Kidney capillary endothelial cell (primary cell): ENCODE data around the gene CMSS1.
A peak's percentile ranks its signal among the peaks of the same experiment; 100 is the strongest.

ENCODE experiments used
- DNase-seq: peaks from one replicate; pipeline ENCODE4 v3.0.0-alpha.2; 2018; ENCODE audit warnings: low spot score

Gene CMSS1

DNA sequence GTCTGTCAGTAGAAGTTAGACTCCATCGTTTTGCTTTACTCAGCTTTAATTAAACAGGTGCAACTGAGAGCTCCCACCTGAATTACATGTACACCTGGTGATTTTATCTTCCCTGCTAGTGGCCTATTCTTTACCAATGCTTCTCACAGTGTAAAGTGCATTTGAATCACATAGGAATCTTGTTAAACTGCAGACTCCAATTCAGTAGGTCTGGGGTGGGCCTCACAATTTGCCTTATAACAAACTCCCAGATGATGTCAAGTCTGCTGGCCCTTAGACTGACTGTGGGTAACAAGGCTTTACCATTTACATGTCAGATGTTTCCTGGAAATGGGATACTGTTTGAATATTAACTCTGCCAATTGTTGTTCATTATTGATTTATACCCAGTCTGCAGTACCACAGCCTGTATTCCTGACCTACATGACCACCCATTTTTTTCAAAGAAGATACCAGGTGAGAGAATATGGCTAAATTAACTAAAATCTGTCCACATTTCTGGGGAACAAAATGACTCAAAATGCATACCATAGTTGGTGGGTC is 37.2 kb downstream of the CMSS1 start:
- DNase-seq: no peak

- no peak for DNase-seq
These were observed 38.2 kb downstream of the CMSS1 start for GRCh38 chr3:99855900-99856299.

GRCh38 chr3:99856437-99857220 is 39.0 kb downstream of the CMSS1 start:
- DNase-seq: no peak

DNA sequence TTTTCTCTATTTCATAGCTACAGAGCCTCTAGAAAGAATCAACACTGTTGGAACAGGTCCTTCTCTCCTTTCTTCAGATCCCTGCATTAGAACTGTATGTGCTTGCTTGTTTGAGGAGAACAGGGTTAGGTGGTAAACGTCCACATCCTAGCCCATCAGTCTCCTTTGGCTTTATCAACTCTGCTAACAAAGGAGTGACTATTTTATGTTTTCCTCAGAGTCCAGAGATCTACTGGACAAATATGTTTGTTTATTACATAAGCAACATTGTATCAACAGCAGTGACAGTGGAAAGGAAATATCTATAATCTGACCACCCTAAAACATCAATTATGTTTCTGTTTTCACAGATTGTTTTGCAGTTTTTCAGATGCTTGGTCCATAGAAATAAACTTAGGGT is 39.6 kb downstream of the CMSS1 start:
- DNase-seq: no peak

GRCh38 chr3:99858469-99858868 is 40.8 kb downstream of the CMSS1 start:
- DNase-seq: no peak

DNA sequence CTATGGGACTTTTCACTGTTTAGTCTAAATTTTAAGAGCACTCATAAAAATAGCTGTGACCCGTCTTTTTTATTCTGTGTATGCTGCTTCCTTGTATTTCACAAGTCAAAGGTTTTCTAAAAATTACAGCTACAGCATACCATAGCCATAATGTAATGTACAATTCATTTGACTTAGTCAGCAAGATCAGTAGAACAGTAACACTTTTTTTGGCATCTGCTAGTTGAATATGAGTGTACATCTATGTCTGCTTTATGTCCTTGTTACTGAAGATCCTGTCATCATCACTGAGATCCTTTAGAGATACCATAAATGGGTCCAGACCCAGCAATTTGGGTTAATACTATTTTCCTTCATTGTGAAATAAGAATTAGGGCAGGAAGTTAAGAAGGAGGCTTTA is 42.2 kb downstream of the CMSS1 start:
- no peak for DNase-seq

DNA sequence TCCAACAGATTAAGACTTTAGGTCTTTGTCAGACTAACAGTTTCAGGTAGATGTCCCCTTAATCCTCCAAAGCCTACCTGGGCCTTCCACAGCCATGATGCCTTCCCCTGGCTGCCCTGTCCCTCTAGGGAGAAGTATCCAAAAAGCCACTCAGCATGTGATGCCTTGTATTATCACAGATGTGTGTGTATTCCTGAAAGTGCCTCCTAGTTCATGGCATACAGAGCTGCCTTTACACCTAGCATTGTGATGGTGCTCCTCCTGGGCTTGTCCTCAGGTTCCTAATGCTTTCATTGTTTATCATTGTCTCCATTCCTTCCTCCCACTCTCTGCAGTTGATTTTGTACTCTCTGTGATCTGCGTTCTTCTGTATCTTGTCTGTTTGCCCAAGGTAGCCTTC is 43.6 kb downstream of the CMSS1 start:
- no peak for DNase-seq

GRCh38 chr3:99862208-99862607 is 44.5 kb downstream of the CMSS1 start:
- peak; percentile 53 for DNase-seq

DNA sequence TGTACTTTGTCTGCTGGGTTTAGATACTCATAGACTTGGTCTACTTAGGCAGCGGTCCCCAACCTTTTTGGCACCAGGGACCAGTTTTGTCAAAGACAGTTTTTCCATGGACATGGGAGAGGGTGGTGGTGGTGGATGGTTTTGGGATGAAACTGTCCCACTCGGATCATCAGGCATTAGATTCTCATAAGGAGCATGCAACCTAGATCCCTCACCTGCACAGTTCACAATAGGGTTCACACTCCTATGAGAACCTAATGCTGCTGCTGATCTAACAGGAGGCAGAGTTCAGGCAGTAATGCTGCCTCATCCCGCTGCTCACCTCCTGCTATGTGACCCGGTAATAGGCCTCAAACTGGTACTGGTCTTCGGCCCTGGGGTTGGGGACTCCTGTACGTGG is 45.3 kb downstream of the CMSS1 start:
- no peak for DNase-seq

GRCh38 chr3:99863588-99863987 is 45.9 kb downstream of the CMSS1 start:
- no peak for DNase-seq

- DNase-seq: no peak
These were observed 46.6 kb downstream of the CMSS1 start for GRCh38 chr3:99864289-99864688.

GRCh38 chr3:99865321-99865720 is 47.7 kb downstream of the CMSS1 start:
- DNase-seq: no peak

GRCh38 chr3:99866261-99866761 is 48.6 kb downstream of the CMSS1 start:
- no peak for DNase-seq

DNA sequence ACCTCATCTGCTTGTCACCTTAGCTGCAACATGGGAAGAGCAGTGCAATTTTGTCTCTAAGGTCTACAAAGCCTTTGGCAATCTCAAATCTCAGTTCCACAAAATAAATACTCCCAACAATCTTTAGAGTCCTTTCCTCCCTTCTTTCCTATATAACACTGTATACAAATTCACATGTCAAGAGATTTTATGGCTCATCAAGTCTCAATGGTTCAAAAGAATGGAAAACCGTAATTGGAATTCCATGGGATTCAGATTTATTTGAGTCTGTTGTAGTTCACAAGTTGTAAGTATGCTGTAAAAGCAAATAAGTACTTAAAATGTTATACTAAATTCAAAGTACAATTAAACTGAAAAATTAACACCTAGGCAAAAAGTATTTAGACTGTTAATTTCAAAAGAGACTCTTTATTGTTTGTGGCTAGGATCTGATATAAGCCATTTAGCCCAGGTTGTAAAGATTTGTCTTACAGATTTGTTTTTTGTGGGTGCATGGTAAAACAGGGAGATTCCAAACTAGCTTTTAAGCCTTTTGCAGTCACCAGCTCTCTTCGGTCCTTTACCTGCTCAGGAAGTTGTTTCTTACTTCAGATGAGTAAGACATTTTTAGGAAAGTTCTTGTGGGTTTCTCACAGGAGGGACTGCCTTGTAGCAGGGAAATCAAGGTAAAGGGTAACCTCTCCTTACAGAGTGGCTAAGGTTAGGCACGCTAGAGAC is 50.1 kb downstream of the CMSS1 start:
- no peak for DNase-seq

GRCh38 chr3:99868311-99868646 is 50.6 kb downstream of the CMSS1 start:
- no peak for DNase-seq

GRCh38 chr3:99869621-99870020 is 52.0 kb downstream of the CMSS1 start:
- DNase-seq: no peak

GRCh38 chr3:99870712-99871111 is 53.0 kb downstream of the CMSS1 start:
- no peak for DNase-seq

GRCh38 chr3:99871231-99872045 is 53.8 kb downstream of the CMSS1 start:
- no peak for DNase-seq

DNA sequence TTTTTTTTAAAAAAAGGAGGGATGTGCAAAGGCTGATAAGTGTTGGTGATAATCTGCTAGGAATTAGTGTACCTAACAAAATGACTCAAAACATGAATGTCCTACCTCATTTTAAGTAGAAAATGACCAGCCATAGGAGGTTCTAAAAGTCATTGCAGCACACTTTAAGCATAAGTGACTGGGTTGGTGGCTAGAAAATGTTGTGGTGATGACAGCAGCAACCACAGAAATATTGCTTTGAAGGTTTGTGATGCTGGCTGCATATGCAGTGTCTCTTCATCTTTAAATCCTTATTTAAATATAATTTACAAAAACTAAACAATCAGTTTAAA is 55.2 kb downstream of the CMSS1 start:
- DNase-seq: no peak

DNA sequence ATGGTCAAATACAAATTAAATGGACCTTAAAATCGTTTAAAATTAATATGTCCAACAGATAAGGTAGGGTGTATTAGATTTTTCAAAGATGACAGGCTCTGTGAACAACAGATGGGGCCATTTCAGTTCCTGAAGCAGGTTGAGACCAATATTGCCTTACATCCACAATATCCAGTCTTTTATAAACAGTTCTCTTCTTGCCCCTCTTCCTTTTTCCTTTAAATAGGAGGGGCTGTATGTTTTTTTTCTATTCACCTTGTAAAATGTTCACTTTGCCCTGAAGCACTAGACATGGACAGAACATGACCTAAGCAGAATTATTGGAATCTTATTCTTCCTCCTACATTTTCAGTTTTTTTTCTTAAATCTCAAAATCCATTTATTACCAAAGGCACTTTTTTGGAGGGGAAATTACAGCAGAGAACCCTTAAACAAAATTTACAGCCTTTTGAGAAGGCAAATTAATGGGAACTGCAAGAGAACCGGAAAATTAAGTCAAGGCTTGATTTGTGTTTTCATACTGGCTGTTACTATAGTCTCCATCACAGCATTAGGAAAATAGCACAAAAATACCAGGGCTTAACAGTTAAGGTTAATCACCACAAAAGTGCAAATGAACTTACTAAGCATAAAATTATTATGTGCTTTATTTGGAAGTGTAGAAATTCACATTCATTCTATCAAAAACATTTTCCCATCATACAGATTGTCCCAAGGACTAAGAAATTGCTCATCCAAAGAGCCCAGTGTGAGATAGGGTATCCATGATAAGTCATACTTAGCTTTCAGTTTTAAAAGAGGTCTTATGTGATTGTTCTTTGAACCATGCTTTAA is 55.8 kb downstream of the CMSS1 start:
- no peak for DNase-seq

DNA sequence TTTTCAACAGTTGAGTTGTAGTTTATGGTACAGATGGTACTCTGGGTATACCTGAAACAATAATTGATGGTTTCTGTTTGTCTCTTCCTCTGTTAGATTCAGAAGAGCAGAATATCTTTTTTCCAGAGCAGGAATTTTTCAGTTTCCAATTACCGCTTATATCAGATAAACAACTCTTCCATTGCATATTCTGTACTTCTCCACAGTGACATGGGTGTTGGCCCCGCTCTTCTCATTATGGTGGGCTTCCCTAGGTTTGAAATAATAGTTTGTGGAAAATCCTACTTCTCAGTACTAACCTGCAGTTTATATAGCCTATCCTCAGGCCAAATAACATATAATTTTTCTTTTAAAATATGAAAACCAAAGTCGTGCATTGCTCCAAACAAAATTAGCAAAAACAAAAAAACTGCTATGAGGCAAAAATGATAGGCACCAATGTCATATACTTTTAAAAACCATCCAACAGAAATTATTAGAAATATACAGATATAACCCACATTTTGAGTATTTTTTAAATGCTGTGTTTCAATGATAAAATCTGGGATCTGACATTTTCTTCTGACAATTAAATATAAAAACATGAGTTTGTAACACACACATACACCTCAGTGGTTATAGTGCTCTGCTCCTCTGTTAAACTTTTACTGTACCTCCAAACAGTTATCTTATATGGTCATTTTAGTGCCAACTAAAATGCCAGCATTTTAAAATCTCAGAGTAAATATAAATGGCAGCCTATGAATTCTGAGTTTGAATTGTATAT is 56.8 kb downstream of the CMSS1 start:
- no peak for DNase-seq
